T-helper 1 cell treated with Interleukin-12 subunit alpha and Interleukin-12 subunit beta and Interleukin-4 antibody, amounts not matched to agents 30 ng/mL and 1 ng/mL, for 36 hours (primary cell): Measurements from ENCODE around the gene LMO2. TPM values are rescaled to one million over a fixed set of nuclear protein-coding genes. Genes with fewer than 3 reads are reported as not detected.
"Not testable (repeated sequence)": the region's sequence is repeated elsewhere in the genome, so short reads cannot be mapped to it uniquely, and the experiment has no call there.

Experiments used
- intact Hi-C: fragments of 100-400 bp; cut with micrococcal nuclease; formaldehyde crosslinking; loops from one replicate; pipeline ENCODE4 v1.15.1; 2024
- total RNA-seq: library from RNA; stranded (reverse); gene quantifications from 2 replicates; pipeline ENCODE4 v1.2.3, GENCODE V29; 2022

The LMO2 gene
- total RNA-seq, 1 donor from 2014 or later, result 0.12 TPM

DNA sequence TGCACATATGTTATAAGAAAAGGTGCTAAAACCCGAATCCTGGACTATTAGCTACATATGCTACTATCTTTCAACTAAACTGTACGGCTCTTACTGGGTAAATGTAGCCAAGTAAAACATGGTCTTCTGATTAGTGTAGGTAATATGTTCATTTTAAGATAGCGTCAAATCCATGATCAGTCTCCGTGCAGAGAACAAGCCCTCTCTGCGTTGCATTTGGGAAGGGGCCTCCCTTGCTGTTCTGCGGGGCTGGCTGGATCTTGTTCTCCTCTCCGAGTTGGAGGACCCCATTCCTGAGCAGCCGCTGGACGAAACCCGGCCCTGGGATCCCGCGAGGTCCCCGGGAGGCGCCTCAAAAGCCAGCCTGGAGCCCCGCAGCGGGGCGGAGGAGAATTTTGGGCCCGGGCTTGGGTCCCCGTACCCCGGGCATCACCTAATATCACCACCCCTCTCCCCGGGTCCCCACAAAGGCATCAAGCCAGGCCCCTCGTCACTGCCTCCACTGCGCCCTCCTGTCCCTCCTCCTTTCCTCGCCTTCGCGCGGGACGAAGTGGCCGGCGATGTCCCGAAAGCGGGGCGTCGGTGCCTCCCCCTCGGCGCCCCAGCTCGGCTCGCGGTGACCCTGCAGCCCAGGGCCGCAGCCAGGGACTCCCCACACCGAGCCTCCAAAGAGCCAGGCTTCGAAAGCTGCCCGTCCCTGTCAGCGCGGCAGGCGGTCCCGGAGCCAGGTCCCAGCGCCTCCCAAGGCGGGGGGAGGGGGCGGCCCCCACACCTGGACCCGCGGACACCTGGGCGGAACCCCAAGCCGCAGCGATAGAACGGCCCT is 63.1 kb downstream of the LMO2 start:
- intact Hi-C loops, result loop anchor here (1.0 to 5.0 kb wide), 7 partner anchors 21 to 1020 kb away; no protein-coding TSS in a partner anchor

DNA sequence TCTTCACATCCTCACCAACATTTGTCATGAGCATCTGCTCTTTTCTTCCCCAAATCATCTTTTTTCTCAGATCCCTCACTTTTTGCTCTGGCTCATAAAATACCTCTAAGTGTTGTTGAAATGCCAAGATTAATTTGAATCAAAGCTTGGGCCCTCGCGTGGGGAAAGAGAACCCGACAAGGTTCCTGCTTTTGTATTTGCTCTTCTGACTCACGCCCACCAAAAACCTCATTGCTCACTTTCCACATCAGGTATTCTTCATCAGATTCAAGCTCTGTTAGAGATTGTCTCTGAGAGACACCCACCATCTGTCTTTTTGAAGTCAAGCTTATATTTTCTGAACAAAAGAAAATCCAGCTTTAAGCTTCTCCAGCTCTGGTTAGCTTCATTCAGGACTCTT is 64.7 kb downstream of the LMO2 start:
- intact Hi-C loops, result loop anchor here (5.0 kb wide), 1 partner anchor 285 kb away; no protein-coding TSS in a partner anchor

- intact Hi-C loops, result loop anchor here (5.0 kb wide), 1 partner anchor 284 kb away; no protein-coding TSS in a partner anchor
These were observed 65.9 kb downstream of the LMO2 start for GRCh38 chr11:33825854-33826560.

DNA sequence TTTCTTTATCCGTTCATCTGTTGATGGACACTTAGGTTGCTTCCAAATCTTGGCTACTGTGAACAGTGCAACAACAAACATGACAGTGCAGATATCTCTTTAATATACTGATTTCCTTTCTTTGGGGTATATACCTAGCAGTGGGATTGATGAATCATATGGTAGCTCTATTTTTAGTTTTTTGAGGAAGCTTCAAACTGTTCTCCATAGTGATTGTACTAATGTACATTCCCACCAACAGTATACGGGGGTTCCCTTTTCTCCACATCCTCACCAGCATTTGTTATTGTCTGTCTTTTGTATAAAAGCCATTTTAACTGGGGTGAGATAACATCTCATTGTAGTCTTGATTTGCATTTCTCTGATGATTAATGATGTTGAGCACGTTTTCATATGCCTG is 68.9 kb downstream of the LMO2 start:
- intact Hi-C loops, result not testable (repeated sequence)

- intact Hi-C loops, result no loop called here
These were observed 72.4 kb downstream of the LMO2 start for GRCh38 chr11:33819278-33820035.

Other genes with a start within 250 kb of the LMO2 start
- gene C11orf91, start 191.2 kb downstream of the LMO2 start, total RNA-seq, result 0.66 and 0.80 TPM in 2 replicates
- gene CD59, start 155.7 kb downstream of the LMO2 start, total RNA-seq, result 200 and 213 TPM in 2 replicates
- gene FBXO3, start 117.6 kb downstream of the LMO2 start, total RNA-seq, result 22.9 and 26.6 TPM in 2 replicates
- 206 and 225 TPM in 2 replicates for gene CAPRIN1, start 159.7 kb upstream of the LMO2 start, total RNA-seq
- 90.0 and 95.2 TPM in 2 replicates for gene NAT10, start 213.6 kb upstream of the LMO2 start, total RNA-seq